Fibroblast of lung (primary cell): Measurements from ENCODE around the gene PGAM5.

Source experiments
- CTCF ChIP-seq, 2 donors: IDR thresholded peaks in 1 of 2; conservative IDR thresholded peaks in 1 of 2; 1 replicate in 1 of 2; 2 replicates in 1 of 2; pipeline ENCODE4 v1.5.1; 2011 to 2012; ENCODE audit warnings: low read length in 2 of 2, control low read depth in 1 of 2, inconsistent platforms in 1 of 2, low read depth in 1 of 2, mild to moderate bottlenecking in 1 of 2
- EZH2 ChIP-seq: IDR thresholded peaks from 2 replicates; pipeline ENCODE4 v1.5.1; 2012; ENCODE audit warnings: low read length, control low read depth, mild to moderate bottlenecking; ENCODE audit errors: missing control alignments

GRCh38 chr12:132765361-132765760 lies 54.7 kb downstream of the PGAM5 start:
- no peak for TF ChIP-seq CTCF (conservative IDR thresholded peaks at IDR 0.05 in 1 of 2, IDR thresholded peaks at IDR 0.05 in 1 of 2; ENCODE audit: low read depth in 1 of 2, low read length in 2 of 2)
- TF ChIP-seq EZH2, result no peak
